ENCODE data around the gene HDLBP.

Gene HDLBP

DNA sequence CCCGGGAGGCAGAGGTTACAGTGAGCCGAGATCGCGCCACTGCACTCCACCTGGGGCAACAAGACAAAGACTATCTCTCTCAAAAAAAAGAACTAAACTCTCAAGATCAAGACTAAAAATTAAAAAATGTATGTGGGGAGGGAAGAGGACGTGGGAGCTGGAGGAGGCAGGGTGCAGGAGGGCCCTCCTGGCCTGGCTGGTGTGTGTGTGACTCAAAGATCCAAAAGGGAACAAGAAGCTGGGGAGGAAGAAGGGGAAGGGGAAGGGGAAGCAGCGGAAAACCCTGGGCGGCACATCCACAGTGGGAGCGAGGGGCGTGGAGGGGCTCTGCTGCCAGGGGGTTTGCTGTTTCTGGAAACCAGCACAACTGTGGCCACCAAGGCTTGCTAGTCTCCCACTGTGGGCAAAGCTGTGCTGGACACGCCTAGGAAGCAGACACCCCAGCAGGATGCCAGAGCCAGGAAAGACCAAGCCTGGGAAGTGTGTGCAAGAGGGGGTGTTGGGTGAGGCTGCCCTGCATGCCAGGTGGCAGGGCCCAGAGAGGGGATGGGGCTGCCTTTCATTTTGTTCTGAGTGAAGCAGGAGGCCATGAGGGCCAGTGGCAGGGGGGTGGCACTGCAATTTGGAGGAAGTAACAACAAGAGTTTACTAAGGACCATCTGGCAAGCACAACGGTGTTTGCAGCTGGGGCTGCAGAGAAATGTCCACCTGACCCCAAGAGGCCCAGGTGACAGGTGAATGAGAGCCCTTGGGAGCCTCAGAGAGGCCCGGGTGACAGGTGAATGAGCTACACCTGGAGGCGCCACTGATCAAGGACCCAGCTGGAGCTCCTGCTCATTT is 82.5 kb downstream of the HDLBP start:
- Histone ChIP-seq H3K27me3 (ENCODE audit: insufficient read depth, insufficient read length) (no peaks in the 10 kb centered on the region), H3K36me3 (ENCODE audit: insufficient read depth, insufficient read length, low read length) (peaks cover 100% of the 10 kb centered on the region), H3K9me3 (ENCODE audit: insufficient read depth, low read length) (no peaks in the 10 kb centered on the region), H3K4me1 (ENCODE audit: insufficient read depth, insufficient read length) (no peaks in the 10 kb centered on the region), H3K9ac (ENCODE audit: insufficient read length, low read depth) (no peak overlapping the region), H3K4me3 (ENCODE audit: insufficient read length, low read depth) (no peak overlapping the region)
- no peak for TF ChIP-seq ZNF274 (IDR thresholded peaks at IDR 0.05; ENCODE audit: low read depth, low read length)
- no peak for TF ChIP-seq SUZ12 (IDR thresholded peaks at IDR 0.05; ENCODE audit: extremely low read depth, insufficient read depth, insufficient read length)
- TF ChIP-seq YY1 (IDR thresholded peaks at IDR 0.05; ENCODE audit: insufficient read depth, insufficient read length): no peak
- no peak for DNase-seq (ENCODE audit: low read depth, low spot score)

DNA sequence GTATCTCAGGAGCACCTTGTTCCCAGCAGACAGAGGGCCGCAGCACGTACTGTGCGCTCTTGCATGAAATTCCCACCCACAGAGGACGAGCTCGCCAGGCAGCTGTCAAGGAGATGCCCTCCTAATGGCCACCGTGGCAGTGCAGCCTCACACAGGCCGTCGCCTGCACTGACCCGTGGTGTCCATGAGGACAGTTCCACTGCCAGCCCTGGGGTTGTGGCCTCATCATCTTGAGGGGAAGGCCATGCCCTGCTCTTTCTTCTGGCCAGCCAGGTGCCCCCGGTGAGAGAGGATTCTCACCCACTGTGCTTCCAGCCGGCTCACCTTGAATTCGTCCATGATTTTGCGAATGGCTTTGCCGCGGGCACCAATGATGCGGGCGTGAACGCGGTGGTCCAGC is 85.0 kb downstream of the HDLBP start:
- Histone ChIP-seq H3K36me3 (ENCODE audit: insufficient read depth, insufficient read length, low read length) (peaks cover 97% of the 10 kb centered on the region), H3K9me3 (ENCODE audit: insufficient read depth, low read length) (no peaks in the 10 kb centered on the region), H3K27me3 (ENCODE audit: insufficient read depth, insufficient read length) (no peaks in the 10 kb centered on the region)

DNA sequence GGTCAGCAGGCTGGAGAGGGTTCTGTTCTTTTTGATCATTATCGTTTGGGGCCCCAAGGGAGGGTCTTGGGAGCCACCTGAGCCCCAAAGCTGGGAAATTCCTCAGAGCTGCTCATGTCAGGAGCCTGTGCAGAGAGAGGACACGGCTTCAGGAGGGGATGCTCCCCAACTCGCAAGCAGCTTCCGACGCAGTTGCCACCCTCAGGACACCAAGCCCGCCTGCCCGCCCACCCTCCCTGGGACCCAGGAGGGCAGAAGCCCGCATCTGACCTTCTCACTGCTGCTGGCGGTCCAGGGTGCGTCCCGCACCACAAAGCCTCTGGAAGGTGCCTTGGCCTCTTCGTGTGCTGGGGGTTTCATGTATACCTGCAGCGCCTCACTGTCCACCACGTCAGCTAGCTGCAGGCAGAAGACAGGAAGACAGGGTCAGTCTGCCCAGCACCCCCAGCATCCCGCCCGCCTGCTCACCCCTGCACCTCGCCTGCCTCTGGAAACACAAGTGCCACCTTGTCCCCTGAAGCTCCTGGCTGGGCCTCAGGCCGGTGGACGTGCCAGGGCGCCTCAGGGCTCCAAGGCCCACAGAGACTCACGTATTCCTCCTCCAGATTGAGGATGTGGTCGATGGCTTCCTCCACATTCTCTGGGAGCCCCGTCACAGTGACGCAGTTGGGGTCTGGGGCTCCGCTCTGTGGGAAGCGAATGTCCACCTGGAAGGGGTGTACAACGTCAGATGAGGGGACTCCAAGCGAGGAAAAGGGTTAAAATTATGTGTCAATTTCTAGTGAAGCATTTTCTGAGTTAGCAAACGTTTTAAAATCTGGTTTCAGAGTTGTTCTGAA is 85.7 kb downstream of the HDLBP start:
- TF ChIP-seq YY1 (IDR thresholded peaks at IDR 0.05; ENCODE audit: insufficient read depth, insufficient read length): no peak
- no peak for TF ChIP-seq ZNF274 (IDR thresholded peaks at IDR 0.05; ENCODE audit: low read depth, low read length)
- no peak for TF ChIP-seq SUZ12 (IDR thresholded peaks at IDR 0.05; ENCODE audit: extremely low read depth, insufficient read depth, insufficient read length)
- no peaks in the 10 kb centered on the region for H3K9me3 ChIP-seq (ENCODE audit: insufficient read depth, low read length)
- H3K27me3 ChIP-seq (ENCODE audit: insufficient read depth, insufficient read length): no peaks in the 10 kb centered on the region
- H3K4me3 ChIP-seq (ENCODE audit: insufficient read length, low read depth): no peak overlapping the region
- no peak for DNase-seq (ENCODE audit: low read depth, low spot score)
- H3K36me3 ChIP-seq (ENCODE audit: insufficient read depth, insufficient read length, low read length): peaks cover 93% of the 10 kb centered on the region
- peaks cover under 1% of the 10 kb centered on the region for H3K4me1 ChIP-seq (ENCODE audit: insufficient read depth, insufficient read length)
- no peak overlapping the region for H3K9ac ChIP-seq (ENCODE audit: insufficient read length, low read depth)

More for the DNA sequence above, 85.0 kb downstream of the HDLBP start:
- TF ChIP-seq YY1 (IDR thresholded peaks at IDR 0.05; ENCODE audit: insufficient read depth, insufficient read length) (no peak), SUZ12 (IDR thresholded peaks at IDR 0.05; ENCODE audit: extremely low read depth, insufficient read depth, insufficient read length) (no peak), ZNF274 (IDR thresholded peaks at IDR 0.05; ENCODE audit: low read depth, low read length) (no peak)
- H3K4me1 ChIP-seq (ENCODE audit: insufficient read depth, insufficient read length): no peaks in the 10 kb centered on the region
- no peak for DNase-seq (ENCODE audit: low read depth, low spot score)
- H3K4me3 ChIP-seq (ENCODE audit: insufficient read length, low read depth): no peak overlapping the region
- H3K9ac ChIP-seq (ENCODE audit: insufficient read length, low read depth): no peak overlapping the region

DNA sequence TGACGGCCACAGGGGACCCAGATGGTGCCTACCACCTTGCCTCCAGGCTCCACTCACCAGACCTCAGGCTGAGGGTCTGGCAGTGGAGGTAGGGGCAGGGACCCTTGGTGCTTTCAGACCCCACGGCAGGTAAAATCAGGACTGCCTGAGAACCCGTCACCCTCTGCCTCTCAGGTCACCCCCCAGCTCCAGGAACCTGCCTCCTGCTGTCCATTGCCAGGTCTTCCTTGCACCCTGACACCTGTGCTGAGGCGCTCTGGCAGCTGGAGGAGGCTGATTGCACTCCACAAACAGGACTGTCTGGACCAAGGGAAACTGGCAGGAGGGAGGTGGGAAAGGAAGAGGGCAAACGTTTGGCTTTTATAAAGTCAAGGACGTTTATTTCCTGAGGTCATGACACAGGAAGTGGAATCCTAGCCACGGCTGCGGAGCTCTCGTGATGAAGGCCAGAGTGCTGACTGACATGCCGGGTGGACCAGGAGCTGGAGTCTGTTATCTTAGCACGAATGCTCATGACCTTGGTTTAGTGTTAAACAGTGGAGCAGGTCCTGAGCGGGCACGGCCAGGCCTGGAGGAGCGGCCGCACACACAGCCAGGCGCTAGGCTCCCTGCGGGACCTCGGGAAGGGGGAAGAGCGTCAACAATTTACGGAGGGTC is 86.5 kb downstream of the HDLBP start:
- no peak overlapping the region for H3K9ac ChIP-seq (ENCODE audit: insufficient read length, low read depth)
- no peak for DNase-seq (ENCODE audit: low read depth, low spot score)
- peaks cover 8% of the 10 kb centered on the region for H3K4me1 ChIP-seq (ENCODE audit: insufficient read depth, insufficient read length)
- H3K27me3 ChIP-seq (ENCODE audit: insufficient read depth, insufficient read length): no peaks in the 10 kb centered on the region
- TF ChIP-seq SUZ12 (IDR thresholded peaks at IDR 0.05; ENCODE audit: extremely low read depth, insufficient read depth, insufficient read length) (no peak), ZNF274 (IDR thresholded peaks at IDR 0.05; ENCODE audit: low read depth, low read length) (no peak)
- H3K36me3 ChIP-seq (ENCODE audit: insufficient read depth, insufficient read length, low read length): peaks cover 85% of the 10 kb centered on the region
- no peak overlapping the region for H3K4me3 ChIP-seq (ENCODE audit: insufficient read length, low read depth)
- H3K9me3 ChIP-seq (ENCODE audit: insufficient read depth, low read length): no peaks in the 10 kb centered on the region

DNA sequence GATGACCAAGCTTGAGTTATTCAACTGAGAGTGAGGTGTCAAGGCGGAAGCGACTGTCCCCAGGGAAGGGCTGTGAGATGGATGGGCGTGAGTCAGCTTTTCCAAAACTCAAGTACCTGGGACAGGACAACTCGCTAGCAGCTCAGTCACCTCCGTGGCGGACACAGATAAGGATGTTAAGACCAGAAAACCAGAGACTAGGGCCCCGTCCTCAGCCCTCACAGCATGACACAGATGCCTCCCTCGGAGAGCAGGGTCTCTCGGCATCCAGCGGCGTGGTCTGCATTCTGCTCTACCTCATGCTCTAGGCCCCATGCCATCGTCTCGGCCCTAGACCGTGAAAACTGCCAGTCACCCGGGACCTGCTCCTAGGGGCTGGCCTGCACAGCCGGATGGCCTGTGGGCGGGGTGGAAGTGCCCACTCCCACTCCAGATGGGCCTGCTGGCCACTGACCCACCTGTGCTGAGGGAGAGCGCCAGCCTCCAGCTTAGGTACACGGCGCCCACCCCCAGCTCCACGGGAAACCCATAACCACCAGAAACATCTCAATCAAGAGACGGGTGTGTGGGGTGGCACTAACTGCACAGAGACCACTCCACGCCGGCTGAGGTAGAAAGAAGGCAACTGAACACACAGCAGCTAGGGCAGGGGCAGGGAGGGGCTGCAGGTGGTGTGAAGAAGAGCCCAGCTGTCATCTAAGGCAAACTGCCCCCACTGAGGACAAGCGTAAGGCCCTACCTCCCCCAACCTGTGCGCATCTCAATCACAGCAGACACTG is 87.2 kb downstream of the HDLBP start:
- peak overlapping the region; percentile 33 for H3K9ac ChIP-seq (ENCODE audit: insufficient read length, low read depth)
- peaks cover 79% of the 10 kb centered on the region for H3K36me3 ChIP-seq (ENCODE audit: insufficient read depth, insufficient read length, low read length)
- no peak overlapping the region for H3K4me3 ChIP-seq (ENCODE audit: insufficient read length, low read depth)
- no peaks in the 10 kb centered on the region for H3K9me3 ChIP-seq (ENCODE audit: insufficient read depth, low read length)
- DNase-seq (ENCODE audit: low read depth, low spot score): no peak
- TF ChIP-seq ZNF274 (IDR thresholded peaks at IDR 0.05; ENCODE audit: low read depth, low read length) (no peak), SUZ12 (IDR thresholded peaks at IDR 0.05; ENCODE audit: extremely low read depth, insufficient read depth, insufficient read length) (no peak), YY1 (IDR thresholded peaks at IDR 0.05; ENCODE audit: insufficient read depth, insufficient read length) (no peak)
- H3K27me3 ChIP-seq (ENCODE audit: insufficient read depth, insufficient read length): no peaks in the 10 kb centered on the region
- peaks cover 15% of the 10 kb centered on the region for H3K4me1 ChIP-seq (ENCODE audit: insufficient read depth, insufficient read length)

DNA sequence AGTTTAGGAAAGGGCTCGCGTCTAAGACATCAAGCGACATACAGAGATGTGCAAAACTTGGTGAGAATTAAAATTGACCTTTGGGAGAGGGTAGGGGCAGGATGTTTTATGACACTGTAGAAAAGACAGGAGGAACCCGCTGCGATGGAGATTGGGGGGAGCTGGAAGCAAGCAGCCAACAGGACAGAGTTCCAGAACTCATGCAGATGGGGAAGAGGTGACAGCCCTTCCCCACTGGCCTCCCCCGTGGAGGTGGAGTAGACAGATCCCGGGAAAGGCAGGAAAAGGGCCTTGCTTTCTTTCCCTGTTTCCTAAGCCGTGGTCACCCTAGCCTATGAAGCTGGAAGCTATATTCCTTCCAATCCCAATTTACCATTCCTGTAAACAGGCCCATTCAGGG is 87.9 kb downstream of the HDLBP start:
- TF ChIP-seq YY1 (IDR thresholded peaks at IDR 0.05; ENCODE audit: insufficient read depth, insufficient read length) (no peak), ZNF274 (IDR thresholded peaks at IDR 0.05; ENCODE audit: low read depth, low read length) (no peak), SUZ12 (IDR thresholded peaks at IDR 0.05; ENCODE audit: extremely low read depth, insufficient read depth, insufficient read length) (no peak)
- Histone ChIP-seq H3K9ac (ENCODE audit: insufficient read length, low read depth) (no peak overlapping the region), H3K27me3 (ENCODE audit: insufficient read depth, insufficient read length) (no peaks in the 10 kb centered on the region), H3K4me1 (ENCODE audit: insufficient read depth, insufficient read length) (peaks cover 17% of the 10 kb centered on the region), H3K9me3 (ENCODE audit: insufficient read depth, low read length) (no peaks in the 10 kb centered on the region), H3K4me3 (ENCODE audit: insufficient read length, low read depth) (no peak overlapping the region), H3K36me3 (ENCODE audit: insufficient read depth, insufficient read length, low read length) (peaks cover 78% of the 10 kb centered on the region)
- DNase-seq (ENCODE audit: low read depth, low spot score): no peak
